Measurements from ENCODE around the gene ENTPD8.

ENTPD8 gene

GRCh38 chr9:137480686-137481683 lies 39.8 kb upstream of the ENTPD8 start:
- no peak for DNase-seq (ENCODE audit: low spot score)
- ChIA-PET CTCF (no interaction called here), POLR2A (ENCODE audit: low non-redundant PET) (no interaction called here)
- H3K27ac ChIP-seq = peak overlapping the region; percentile 86
- TF ChIP-seq CTCF (conservative IDR thresholded peaks at IDR 0.05; ENCODE audit: low read depth) = no peak

- H3K27ac ChIP-seq = peak overlapping the region; percentile 86
- no peak for TF ChIP-seq CTCF (conservative IDR thresholded peaks at IDR 0.05; ENCODE audit: low read depth)
- ChIA-PET POLR2A (ENCODE audit: low non-redundant PET) (no interaction called here), CTCF (interaction anchor here (1.0 kb wide), 1 partner anchor 35 kb away, joined by 4 read pairs; no protein-coding TSS in a partner anchor)
- DNase-seq (ENCODE audit: low spot score) = no peak
These were observed 38.9 kb upstream of the ENTPD8 start for GRCh38 chr9:137479892-137480685.

DNA sequence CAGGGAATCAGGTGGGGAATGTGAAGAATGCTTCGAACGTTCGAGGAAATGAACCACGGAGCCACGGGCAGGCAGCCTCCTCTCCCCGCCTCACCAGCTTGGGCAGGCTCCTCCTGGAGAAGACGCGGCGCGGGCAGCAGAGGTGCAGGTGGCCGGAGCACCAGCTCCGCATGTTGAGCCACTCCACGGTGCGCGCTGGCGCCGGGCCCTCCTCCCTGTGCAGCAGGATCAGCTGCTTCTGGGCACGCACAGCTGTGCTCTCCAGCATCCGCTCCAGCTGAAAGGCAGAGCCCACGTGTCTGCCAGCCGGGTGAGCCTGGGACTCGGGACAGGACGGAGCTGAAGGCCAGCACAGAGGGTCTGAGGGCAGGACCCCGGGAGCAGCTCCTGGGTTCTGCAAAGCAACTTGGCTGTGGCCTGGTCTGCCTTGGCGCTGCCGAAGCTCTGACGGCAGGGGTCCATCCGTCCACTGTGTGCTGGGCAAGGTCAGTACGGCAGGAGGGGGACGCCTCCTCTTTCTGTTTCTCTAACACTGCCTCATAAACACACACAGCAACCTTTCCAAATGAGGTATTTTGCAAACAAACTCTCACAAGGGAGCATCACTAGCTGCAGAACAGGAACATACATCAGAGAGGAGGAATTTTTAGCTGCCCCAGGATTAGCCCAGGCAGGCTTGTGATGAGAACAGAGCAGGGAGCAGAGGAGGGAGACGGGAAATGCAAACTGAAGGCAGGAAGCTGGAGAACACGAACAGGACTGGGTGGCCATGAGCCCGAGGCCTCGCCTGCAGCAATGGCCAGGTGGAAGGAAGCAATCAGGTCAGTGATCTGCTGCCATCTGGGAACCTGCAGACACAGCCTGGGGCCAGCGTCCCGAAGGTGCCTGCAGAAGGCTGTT lies 38.1 kb upstream of the ENTPD8 start:
- CTCF ChIA-PET = interaction anchor here (0.7 to 1.0 kb wide), 2 partner anchors 9 to 34 kb away, joined by 3 to 4 read pairs; no protein-coding TSS in a partner anchor
- H3K27ac ChIP-seq = peak overlapping the region; percentile 86
- POLR2A ChIA-PET (ENCODE audit: low non-redundant PET) = no interaction called here
- TF ChIP-seq CTCF (conservative IDR thresholded peaks at IDR 0.05; ENCODE audit: low read depth) = no peak
- DNase-seq (ENCODE audit: low spot score) = no peak

DNA sequence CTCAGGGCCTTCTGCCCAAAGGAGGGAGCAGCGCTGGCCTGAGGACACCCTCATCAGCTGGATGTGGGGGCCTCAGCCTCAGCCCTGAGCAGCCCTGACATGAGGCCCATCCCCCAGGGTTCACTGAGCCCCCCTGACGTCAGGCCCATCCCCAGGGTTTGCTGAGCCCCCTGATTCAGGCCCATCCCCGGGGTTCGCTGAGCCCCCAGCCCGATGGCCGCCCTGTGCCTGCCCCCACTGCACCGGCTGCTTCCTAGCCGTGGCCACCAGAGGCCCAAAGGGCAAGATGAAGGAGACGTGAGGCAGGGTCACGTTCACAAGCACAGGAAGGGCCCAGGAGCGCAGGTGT lies 37.4 kb upstream of the ENTPD8 start:
- no peak for TF ChIP-seq CTCF (conservative IDR thresholded peaks at IDR 0.05; ENCODE audit: low read depth)
- H3K27ac ChIP-seq = peak overlapping the region; percentile 86
- ChIA-PET CTCF (interaction anchor here (0.7 kb wide), 1 partner anchor 9 kb away, joined by 3 read pairs; no protein-coding TSS in a partner anchor), POLR2A (ENCODE audit: low non-redundant PET) (no interaction called here)
- DNase-seq (ENCODE audit: low spot score) = no peak

GRCh38 chr9:137477778-137478612 lies 36.8 kb upstream of the ENTPD8 start:
- ChIA-PET POLR2A (ENCODE audit: low non-redundant PET) (no interaction called here), CTCF (no interaction called here)

More at GRCh38 chr9:137477778-137478612, 36.8 kb upstream of the ENTPD8 start:
- DNase-seq (ENCODE audit: low spot score) = no peak
- TF ChIP-seq CTCF (conservative IDR thresholded peaks at IDR 0.05; ENCODE audit: low read depth) = no peak
- peak overlapping the region; percentile 86; the same call in 1 of the 2 replicates for H3K27ac ChIP-seq

All from RWPE1 (cell line).